GM18519 (cell line): Measurements from ENCODE around the gene MCRIP1.

Experiments
- ATAC-seq: cut with Tn5 transposase; IDR thresholded peaks from one replicate; pipeline ENCODE4 v1.9.1; 2021; ENCODE audit warnings: mild to moderate bottlenecking, moderate library complexity; ENCODE audit not compliant: unreplicated experiment, low FRiP score

The MCRIP1 gene

DNA sequence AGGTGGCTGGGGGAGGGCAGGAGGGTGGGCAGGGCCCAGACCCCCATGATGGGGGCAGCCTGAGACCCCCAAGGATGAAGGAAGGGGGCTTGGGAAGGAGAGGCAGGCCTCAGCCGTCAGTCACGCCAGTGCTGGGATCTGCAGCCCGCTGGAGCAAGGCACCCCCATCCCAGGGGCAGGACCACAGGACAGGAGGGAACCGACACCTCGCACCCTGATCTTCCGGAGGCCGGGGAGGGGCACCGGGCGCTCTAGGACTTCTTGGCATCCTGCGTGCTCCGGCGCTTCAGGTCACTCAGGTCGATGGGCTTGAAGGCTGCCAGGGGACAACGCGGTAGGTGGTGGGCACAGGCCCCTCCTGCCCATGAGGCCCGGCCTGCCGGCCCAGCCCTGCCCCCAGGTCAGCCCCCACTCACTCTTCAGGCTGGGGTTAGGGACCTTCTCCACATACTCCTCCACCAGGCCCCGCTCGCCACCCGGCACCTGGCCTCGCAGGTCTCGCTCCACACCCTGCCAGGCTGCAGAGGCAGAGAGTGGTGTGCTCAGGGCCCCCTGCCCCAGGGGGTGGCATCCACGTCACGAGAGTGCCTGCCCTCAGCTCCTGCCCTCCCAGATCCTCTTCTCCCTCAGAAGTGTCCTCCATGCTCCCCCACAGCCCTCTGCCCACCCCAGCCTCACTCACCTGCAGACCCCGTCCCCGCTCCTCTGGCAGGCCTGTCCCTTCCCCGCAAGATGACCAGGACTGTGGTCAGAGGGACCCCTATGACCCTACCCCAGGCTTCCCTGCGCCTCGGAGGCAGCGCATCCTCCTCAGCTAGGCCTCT is 9.9 kb downstream of the MCRIP1 start:
- ATAC-seq, result no peak

DNA sequence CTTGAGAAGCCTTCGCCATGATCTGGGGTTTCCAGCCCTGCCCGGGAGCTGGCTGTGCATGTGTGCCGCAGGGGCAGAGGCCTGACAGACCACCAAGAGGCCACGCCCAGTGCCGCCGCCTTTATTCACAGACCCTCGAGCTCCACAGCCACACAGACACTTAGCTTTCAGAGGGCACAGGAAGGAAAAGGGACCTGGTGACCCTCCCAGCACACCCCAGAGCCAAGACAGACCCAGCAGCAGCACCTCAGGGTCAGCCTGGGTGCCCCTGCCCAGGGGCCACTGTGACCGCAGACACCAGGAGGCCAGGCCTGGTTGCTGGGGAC is 10.8 kb downstream of the MCRIP1 start:
- no peak for ATAC-seq

DNA sequence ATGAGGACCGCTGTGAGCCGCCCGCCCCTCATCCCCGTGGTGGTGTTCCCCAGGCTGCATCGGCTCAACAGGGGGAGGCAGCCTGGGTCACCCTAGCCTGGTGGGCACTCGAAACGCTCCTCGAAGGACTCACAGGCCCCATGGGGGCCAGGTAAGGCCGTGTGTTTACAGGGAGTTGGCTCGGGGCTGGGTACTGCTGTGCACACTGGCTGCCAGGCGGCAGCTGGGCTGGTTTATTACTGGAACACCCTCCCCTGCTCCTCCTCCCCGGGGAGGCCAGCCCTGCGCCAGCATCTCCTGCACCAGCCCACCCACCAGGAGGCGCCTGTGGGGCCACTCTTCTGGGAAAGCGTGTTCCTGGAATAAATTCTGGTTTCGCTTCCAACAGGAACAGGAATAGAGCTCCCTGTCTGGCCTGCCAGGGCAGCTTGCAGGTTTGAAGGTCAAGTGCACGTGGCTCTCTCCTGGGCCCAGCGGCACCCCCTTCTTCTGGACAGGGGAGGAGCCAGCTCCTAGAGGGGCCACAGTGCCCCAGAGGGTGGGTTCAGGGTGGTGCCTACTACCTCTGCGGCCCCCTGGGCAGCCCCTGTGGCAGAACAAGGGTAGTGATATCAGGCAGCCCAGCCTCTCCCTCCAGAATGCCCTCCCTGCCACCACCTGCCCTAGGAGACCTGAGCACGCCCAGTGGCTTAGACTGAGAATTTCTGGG is 11.3 kb downstream of the MCRIP1 start:
- no peak for ATAC-seq

DNA sequence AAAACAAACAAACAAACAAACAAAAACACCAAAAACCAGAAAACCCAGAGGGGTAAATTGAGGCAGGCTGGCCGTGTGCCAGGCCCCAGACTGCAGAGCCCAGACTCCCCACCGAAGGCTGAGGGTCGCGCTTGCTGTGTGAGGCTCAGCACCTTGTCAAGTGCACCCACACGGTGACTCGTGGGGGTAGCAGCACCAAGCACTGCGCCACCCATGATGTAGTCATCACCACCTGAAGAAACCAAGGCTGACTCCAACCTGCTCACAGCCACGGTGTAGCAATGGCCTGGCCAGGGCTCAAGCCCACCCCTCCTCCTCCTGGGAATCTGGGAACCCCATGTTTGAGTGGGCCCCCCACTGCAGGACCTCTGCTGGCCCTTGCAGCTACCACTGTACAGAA is 11.9 kb downstream of the MCRIP1 start:
- no peak for ATAC-seq

DNA sequence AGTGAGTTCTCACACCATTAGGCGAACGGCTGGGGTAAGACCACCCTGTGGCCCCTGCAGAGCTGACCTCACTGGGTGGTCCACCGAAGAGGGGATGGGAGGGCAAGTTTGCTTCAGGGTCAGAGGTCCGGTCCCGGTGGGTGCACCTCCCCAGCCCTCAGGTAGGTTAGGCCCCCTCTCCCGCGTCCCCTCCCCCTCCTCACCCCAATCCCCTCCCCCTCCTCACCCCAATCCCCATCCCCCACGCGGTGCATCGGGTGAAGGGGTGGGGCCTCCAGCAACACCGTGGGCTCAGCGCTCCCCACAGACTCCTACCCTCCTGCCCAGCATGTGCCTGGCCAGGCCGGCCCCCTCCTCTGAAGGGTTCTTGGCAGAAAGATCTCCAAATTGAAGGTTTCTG is 13.4 kb downstream of the MCRIP1 start:
- no peak for ATAC-seq

DNA sequence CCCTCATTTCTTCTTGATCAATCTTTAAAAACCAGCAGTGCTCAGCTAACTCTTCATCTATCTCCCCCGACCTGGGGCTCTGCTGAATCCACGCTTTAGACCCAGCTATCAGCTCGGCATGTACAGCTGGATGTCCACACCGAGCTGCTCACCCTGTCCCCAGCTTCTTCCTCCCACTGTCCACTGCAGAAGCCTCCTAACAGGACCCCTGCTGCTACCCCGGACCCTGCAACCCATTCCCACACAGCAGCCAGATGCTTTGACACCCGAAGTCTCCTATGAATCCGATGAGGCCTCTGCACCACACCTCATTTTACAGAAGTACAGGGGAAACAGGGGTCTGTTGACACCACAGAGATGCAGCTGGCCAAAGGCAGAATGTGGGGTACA is 15.3 kb downstream of the MCRIP1 start:
- ATAC-seq, result no peak

DNA sequence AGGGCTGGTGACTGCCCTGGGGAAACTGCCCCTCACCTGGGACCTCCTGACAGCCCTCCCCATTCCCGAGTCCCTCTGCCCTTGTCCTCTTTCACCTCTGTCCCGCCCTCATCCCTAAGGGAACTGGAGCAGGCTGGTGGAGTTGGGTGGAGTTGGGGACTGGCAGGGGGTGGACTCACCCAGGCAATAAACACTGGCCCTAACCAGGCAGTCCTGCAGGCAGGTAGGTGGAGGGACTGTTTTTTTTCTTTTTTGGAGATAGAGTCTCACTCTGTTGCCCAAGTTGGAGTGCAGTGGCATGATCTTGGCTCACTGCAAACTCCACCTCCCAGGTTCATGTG is 17.5 kb downstream of the MCRIP1 start:
- no peak for ATAC-seq

DNA sequence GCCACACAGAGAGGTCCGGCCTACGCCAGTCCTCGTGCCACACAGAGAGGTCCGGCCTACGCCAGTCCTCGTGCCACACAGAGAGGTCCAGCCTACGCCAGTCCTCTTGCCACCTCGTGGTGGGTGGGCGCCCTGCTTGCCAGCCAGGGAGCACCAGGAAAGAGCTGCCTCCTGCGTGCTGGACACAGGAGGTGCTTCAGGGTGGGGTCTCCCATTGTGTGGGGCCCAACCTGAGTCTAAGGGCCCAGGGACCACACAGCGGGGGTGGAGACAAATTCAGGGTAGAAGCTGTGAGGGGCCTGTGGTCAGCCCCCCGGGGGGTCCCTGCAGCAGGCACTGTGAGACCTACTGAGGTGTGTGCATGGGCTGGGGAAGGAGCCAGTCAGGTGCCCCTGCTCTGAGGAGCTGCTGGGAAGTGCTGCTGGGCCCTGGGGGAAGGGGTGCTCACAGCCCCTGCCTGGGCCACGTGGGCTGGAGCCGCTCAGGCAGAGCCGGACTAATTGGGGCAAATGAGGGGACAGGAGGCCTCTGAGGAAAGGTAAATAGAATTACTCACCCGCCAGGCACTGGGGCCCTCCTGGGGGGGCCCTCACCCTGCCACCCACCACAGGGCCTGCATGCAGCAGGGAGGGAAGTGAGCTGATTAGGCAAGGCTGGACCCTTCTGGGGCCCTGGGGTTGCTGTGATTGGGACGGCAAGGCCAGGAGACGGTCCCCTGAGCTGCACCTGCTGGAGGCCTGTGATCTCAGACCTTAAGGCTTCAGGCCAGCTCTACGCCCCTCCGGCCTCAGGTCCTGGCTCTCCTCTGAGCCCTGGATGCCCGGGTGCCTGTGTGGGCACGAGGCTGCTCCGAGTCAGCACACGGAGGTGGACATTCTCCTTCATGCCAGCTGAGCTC is 18.1 kb downstream of the MCRIP1 start:
- ATAC-seq, result no peak

DNA sequence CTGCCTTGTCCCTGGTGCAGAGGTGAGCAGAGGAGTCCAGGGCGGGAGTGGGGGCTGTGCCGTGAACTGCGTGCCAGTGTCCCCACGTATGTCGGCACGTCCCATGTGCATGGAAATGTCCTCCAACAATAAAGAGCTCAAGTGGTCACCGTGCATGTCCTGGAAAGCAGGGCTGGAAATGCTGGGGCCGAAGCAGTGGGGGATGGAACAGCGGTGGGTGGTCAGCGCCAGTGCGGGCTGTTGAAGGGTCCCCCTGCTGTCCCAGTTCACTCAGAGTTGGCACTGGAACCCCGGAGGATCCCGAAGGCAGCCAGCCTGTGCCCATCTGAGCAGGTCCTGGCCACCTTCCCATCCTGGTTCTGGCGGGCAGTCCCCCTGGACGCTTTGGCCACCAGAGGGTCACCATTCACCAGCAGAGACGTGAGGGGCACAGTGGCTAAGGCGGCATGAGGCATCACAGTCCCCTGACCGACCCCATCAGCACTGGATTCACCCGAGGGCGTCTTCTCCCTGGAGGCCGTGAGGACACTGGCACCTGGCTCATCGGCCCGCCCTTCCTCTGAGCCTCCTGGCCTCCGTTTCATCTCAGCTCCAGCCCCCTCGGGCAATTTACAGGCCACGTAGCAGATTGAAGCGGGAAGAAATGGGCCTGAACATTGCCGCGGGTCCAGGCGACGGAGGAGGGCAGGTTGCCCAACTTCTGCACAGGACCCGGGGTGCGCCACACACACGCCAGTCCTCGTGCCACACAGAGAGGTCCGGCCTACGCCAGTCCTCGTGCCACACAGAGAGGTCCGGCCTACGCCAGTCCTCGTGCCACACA is 19.0 kb downstream of the MCRIP1 start:
- no peak for ATAC-seq

DNA sequence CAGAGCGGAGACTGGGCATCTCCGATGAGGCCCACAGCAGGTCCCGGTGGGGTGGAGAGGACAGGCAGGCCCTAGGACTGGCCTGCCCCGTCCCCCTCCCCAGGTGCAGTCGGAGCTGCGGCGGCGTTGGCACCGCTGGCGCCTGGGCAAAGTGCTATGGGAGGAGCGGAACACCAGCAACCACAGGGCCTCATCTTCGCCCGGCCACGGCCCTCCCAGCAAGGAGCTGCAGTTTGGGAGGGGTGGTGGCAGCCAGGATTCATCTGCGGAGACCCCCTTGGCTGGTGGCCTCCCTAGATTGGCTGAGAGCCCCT is 19.8 kb downstream of the MCRIP1 start:
- ATAC-seq, result no peak

DNA sequence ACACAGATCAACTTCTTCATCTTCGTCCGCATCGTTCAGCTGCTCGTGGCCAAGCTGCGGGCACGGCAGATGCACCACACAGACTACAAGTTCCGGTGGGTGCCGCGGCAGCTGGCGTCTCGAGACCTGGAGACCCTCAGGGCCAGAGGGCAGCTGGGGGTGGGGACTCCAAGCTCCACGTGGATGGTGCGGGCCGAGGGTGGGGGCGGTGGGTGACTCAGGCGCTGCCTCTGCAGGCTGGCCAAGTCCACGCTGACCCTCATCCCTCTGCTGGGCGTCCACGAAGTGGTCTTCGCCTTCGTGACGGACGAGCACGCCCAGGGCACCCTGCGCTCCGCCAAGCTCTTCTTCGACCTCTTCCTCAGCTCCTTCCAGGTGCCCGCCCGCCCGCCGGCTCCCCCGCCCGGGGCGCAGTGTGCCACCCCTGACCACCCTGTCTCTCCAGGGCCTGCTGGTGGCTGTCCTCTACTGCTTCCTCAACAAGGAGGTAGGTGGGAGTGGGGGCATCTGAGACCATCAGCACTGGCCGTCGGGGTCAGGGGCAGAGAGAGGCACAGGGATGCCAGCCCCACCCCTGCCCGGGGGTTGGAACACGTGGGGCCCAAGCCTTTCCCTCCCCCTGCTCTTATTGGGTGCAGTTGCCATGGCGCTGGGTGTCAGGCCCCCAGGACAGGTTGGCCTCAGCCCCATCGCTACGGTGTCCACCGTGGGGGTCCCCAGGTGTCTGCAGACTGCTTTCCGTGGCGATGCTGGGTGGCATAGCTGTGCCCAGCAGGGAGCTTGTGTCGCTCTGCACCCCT is 20.3 kb downstream of the MCRIP1 start:
- no peak for ATAC-seq

DNA sequence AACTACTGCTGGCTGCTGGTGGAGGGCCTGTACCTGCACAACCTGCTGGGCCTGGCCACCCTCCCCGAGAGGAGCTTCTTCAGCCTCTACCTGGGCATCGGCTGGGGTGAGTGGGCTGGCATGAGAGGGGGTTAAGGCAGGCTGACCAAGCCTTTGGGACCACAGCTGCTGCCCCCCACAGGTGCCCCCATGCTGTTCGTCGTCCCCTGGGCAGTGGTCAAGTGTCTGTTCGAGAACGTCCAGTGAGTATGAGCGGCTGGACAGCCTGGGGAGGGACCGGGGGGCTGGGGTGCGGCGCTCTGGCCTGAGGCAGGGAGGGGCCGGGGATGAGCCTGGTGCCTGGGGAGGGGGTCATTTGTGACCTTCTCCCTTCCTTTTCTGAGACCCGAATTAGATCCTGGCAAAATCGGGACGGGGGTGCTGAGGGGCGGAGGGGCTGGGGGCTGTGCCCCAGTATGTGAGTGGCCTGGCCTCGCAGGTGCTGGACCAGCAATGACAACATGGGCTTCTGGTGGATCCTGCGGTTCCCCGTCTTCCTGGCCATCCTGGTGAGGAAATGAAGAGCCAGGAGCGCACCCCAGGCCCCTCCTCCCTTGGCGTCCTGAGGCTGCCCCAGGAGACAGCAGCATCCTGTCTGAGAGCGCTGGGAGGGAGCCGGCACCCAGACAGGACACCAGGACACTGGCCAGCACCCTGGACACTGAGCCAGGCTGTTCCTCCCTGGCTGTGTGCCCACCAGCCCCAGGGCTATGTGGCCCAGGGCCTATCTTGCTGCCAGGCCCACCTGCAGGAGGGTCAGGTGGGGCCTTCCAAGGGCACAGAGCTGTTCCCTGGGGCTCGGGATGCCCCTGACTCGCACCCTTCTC is 21.2 kb downstream of the MCRIP1 start:
- no peak for ATAC-seq

DNA sequence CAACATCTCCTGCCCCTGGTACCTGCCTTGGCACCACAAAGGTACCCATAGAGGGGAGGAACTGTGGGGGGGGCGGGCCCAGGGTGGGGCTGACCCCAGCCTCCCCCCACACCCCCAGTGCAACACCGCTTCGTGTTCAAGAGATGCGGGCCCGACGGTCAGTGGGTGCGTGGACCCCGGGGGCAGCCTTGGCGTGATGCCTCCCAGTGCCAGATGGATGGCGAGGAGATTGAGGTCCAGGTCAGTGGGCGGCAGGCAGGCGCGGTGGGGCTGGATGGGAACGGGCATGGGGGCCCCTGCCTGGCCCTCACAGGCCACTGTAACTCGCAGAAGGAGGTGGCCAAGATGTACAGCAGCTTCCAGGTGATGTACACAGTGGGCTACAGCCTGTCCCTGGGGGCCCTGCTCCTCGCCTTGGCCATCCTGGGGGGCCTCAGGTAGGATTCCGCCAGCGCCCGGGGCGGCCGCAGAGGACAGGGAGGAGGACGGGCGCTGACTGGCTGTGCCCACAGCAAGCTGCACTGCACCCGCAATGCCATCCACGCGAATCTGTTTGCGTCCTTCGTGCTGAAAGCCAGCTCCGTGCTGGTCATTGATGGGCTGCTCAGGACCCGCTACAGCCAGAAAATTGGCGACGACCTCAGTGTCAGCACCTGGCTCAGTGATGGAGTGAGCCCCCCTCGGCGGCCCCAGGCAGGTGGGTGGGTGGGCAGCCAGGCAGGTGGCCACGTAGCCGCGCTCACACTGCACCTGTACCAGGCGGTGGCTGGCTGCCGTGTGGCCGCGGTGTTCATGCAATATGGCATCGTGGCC is 22.0 kb downstream of the MCRIP1 start:
- ATAC-seq, result no peak

DNA sequence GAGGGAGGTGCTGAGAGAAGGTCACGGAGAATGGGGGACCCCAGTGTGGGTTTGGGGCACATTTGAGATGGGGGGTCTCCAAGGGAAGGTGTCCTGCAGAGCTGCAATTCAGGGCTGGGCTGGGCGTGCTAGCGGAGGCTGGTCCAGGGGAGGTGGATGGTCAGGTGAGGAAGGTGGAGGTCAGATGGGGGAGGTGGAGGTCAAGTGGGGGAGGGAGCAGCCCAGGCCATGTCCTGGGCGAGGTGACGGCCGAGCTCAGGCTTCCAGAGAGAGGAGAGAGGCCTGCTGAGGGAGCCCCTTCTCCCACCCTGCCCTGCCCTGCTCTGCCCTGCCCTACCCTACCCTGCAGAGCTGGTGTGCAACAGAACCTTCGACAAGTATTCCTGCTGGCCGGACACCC is 22.6 kb downstream of the MCRIP1 start:
- ATAC-seq, result no peak

DNA sequence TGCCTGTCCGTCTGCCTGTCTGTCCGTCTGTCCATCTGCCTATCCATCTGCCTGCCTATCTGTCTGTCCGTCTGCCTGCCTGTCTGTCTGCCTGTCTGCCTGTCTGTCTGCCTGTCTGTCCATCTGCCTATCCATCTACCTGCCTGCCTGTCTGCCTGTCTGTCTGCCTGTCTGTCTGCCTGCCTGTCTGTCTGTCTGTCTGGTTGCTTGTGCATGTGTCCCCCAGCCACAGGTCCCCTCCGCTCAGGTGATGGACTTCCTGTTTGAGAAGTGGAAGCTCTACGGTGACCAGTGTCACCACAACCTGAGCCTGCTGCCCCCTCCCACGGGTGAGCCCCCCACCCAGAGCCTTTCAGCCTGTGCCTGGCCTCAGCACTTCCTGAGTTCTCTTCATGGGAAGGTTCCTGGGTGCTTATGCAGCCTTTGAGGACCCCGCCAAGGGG is 23.5 kb downstream of the MCRIP1 start:
- ATAC-seq, result no peak

DNA sequence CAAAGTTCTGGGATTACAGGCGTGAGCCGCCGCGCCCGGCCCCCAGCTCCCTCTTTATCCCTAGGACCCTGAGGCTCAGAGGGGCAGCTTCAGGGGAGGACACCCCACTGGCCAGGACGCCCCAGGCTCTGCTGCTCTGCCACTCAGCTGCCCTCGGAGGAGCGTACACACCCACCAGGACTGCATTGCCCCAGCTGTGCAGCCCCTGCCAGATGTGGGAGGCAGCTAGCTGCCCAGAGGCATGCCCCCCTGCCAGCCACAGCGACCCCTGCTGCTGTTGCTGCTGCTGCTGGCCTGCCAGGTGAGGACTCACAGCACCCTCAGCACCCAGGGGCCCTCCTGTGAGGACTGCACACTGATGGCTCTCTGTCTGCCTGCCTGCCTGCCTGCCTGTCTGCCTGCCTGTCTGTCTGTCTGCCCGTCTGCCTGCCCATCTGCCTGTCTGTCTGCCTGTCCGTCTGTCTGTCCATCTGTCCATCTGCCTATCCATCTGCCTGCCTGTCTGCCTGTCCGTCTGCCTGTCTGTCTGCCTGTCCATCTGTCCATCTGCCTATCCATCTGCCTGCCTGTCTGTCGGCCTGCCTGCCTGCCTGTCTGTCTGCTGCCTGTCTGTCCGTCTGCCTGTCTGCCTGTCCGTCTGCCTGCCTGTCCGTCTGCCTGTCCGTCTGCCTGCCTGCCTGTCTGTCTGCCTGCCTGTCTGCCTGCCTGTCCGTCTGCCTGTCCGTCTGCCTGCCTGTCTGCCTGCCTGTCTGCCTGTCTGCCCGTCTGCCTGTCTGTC is 24.1 kb downstream of the MCRIP1 start:
- no peak for ATAC-seq

DNA sequence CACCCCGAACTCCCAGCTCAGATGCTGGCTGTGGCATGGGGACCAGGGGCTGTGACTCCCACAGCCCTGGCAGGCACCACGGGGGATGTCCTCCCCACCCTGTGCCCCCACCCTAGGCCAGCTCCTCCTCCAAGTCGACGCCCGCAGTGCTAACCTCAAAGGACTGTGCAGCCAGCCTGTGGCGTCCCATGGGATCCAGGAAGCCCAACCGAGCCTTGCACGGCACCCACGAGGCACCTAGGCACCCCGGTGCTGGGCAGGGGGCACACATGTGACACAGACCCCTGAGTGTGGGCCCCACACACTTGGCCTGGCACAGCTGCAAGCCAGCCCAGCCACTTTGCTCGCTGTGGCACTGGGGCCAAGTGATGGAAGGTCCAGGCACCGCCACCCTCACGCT is 25.3 kb downstream of the MCRIP1 start:
- ATAC-seq, result no peak
